OCI-LY7 (cell line): ENCODE measurements around the gene AXDND1. TPM values are rescaled to one million over a fixed set of nuclear protein-coding genes. Genes with fewer than 3 reads are reported as not detected.
A peak's percentile ranks its signal among the peaks of the same experiment; 100 is the strongest.

Source experiments
- BruUV-seq: library from RNA; stranded (reverse); fragments of 400-500 nt; replicated peaks from 2 replicates; lab custom pipeline; 2021; lab: Mats Ljungman, UMichigan
- CTCF ChIA-PET: fragments of 300-600 bp; sonication (Branson Sonifier 250); formaldehyde crosslinking; loops from one replicate; lab custom pipeline; 2022; ENCODE audit warnings: antibody characterized with exemption; ENCODE audit not compliant: unreplicated experiment; lab: Charles Lee
- POLR2A ChIA-PET: fragments of 300-600 bp; sonication (Branson Sonifier 250); formaldehyde crosslinking; loops from one replicate; lab custom pipeline; 2022; ENCODE audit warnings: antibody characterized with exemption; lab: Charles Lee
- DNase-seq: peaks from one replicate; pipeline ENCODE4 v3.0.0-alpha.2; 2015; ENCODE audit warnings: low spot score
- H2AFZ ChIP-seq: fragments of 200-600 bp; sonication (generic), shearing (Covaris generic); 2 replicates; pipeline ENCODE4 v1.6.1; 2014; ENCODE audit warnings: mild to moderate bottlenecking, antibody characterized with exemption, low read length, moderate library complexity
- H3K27ac ChIP-seq: fragments of 200-600 bp; sonication (generic); 2 replicates; pipeline ENCODE4 v1.5.1; 2014; ENCODE audit warnings: mixed run types, low read depth, mild to moderate bottlenecking, moderate library complexity, low read length, inconsistent platforms; ENCODE audit not compliant: poor library complexity, severe bottlenecking
- H3K36me3 ChIP-seq: fragments of 200-600 bp; sonication (generic); 2 replicates; pipeline ENCODE4 v1.6.1; 2014; ENCODE audit warnings: mild to moderate bottlenecking, antibody characterized with exemption, low read length, moderate library complexity, mixed read lengths; ENCODE audit not compliant: insufficient read depth
- H3K4me1 ChIP-seq: fragments of 200-600 bp; sonication (generic); 2 replicates; pipeline ENCODE4 v1.5.1; 2014; ENCODE audit warnings: mild to moderate bottlenecking, low read length; ENCODE audit not compliant: insufficient read depth, poor library complexity, severe bottlenecking
- H3K4me2 ChIP-seq: fragments of 200-600 bp; sonication (generic); 2 replicates; pipeline ENCODE4 v1.6.1; 2014; ENCODE audit warnings: mild to moderate bottlenecking, low read length
- H3K4me3 ChIP-seq: fragments of 200-600 bp; sonication (generic); 2 replicates; pipeline ENCODE4 v1.5.1; 2014; ENCODE audit warnings: mild to moderate bottlenecking, low read depth, low read length; ENCODE audit not compliant: poor library complexity, severe bottlenecking
- H3K79me2 ChIP-seq: fragments of 200-600 bp; sonication (generic); 2 replicates; pipeline ENCODE4 v1.6.1; 2016; ENCODE audit warnings: low read depth, mild to moderate bottlenecking, low read length, moderate library complexity, mixed read lengths; ENCODE audit not compliant: insufficient read depth
- H3K9me2 ChIP-seq: fragments of 200-600 bp; sonication (generic); 2 replicates; pipeline ENCODE4 v1.6.1; 2016; ENCODE audit warnings: mild to moderate bottlenecking, low read length, mixed read lengths; ENCODE audit not compliant: insufficient read depth
- H3K9me3 ChIP-seq: fragments of 200-600 bp; sonication (generic); 2 replicates; pipeline ENCODE4 v1.6.1; 2014; ENCODE audit warnings: mild to moderate bottlenecking, mixed run types, low read length, mixed read lengths
- H4K20me1 ChIP-seq: fragments of 200-600 bp; sonication (generic); 2 replicates; pipeline ENCODE4 v1.6.1; 2014; ENCODE audit warnings: mild to moderate bottlenecking, antibody characterized with exemption, low read length, moderate library complexity, mixed read lengths; ENCODE audit not compliant: insufficient read depth
- EZH2phosphoT487 ChIP-seq: fragments of 200-600 bp; sonication (generic); IDR thresholded peaks from 2 replicates; pipeline ENCODE4 v1.6.1; 2018; ENCODE audit warnings: low read depth, borderline replicate concordance, mild to moderate bottlenecking, mixed run types, antibody characterized with exemption, low read length, moderate library complexity, mixed read lengths
- intact Hi-C: fragments of 100-400 bp; cut with micrococcal nuclease; formaldehyde crosslinking; loops from one replicate; pipeline ENCODE4 v1.10.0; 2022; ENCODE audit not compliant: unreplicated experiment
- total RNA-seq, 2 experiments: library from RNA; depleted of rRNA in 1 of 2; stranded (reverse); fragments of >200 nt in 1 of 2; shearing (Covaris generic) in 1 of 2; gene quantifications; 2 replicates each; pipeline ENCODE4 v1.2.3, GENCODE V29; 2014 to 2022
- TF ChIP-seq, protein P1 (sequence below): fragments of 200-600 bp; sonication (generic); conservative IDR thresholded peaks from 2 replicates; pipeline ENCODE4 v1.5.1; 2014; ENCODE audit warnings: mild to moderate bottlenecking, antibody characterized with exemption, low read length, moderate library complexity, mixed read lengths

The AXDND1 gene
- total RNA-seq, 2 experiments from 2014 or later: 0.16 to 1.8 TPM

DNA sequence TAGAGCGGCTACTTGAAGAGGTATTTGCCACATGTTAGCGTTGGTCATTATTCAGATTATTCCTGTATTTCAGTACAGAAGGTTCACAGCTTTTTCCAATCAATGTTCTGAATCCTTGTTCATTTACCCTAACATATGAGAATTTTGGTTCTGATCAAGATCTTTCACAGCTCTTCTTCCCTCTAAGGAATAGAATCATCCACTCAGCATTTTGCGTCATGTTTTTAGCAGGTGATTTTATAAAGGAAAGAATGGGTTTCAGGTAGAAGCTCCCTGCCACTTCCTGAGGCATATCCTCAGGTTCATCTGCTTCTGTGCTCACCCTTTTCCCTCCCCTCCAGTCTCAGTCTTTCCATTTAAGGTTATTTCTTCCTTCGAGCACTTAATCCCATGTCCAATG, 143.6 kb downstream of the AXDND1 start:
- Histone ChIP-seq H3K4me1 (peaks cover 37% of the 10 kb centered on the region), H3K36me3 (no peaks in the 10 kb centered on the region; the same call in 1 of the 2 replicates), H4K20me1 (no peaks in the 10 kb centered on the region), H3K79me2 (no peaks in the 10 kb centered on the region), H3K4me3 (peak overlapping the region; percentile 35), H2AFZ (peak overlapping the region; percentile 53), H3K4me2 (peak overlapping the region; percentile 67), H3K27ac (peak overlapping the region; percentile 86), H3K9me2 (no peaks in the 10 kb centered on the region), H3K9me3 (peaks cover 27% of the 10 kb centered on the region; the same call in 1 of the 2 replicates)
- POLR2A ChIA-PET: interaction anchor here (0.7 kb wide), 1 partner anchor 10 kb away, joined by 3 read pairs; no protein-coding TSS in a partner anchor
- intact Hi-C loops: loop anchor here (10.0 kb wide), 1 partner anchor 385 kb away; no protein-coding TSS in a partner anchor
- TF ChIP-seq, protein P1, sequence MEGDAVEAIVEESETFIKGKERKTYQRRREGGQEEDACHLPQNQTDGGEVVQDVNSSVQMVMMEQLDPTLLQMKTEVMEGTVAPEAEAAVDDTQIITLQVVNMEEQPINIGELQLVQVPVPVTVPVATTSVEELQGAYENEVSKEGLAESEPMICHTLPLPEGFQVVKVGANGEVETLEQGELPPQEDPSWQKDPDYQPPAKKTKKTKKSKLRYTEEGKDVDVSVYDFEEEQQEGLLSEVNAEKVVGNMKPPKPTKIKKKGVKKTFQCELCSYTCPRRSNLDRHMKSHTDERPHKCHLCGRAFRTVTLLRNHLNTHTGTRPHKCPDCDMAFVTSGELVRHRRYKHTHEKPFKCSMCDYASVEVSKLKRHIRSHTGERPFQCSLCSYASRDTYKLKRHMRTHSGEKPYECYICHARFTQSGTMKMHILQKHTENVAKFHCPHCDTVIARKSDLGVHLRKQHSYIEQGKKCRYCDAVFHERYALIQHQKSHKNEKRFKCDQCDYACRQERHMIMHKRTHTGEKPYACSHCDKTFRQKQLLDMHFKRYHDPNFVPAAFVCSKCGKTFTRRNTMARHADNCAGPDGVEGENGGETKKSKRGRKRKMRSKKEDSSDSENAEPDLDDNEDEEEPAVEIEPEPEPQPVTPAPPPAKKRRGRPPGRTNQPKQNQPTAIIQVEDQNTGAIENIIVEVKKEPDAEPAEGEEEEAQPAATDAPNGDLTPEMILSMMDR: no peak
- no peak for TF ChIP-seq EZH2phosphoT487
- CTCF ChIA-PET: interaction anchor here (0.6 kb wide), 1 partner anchor 71 kb away, joined by 4 read pairs; no protein-coding TSS in a partner anchor
- BruUV-seq: no TSS peak
- DNase-seq: no peak

DNA sequence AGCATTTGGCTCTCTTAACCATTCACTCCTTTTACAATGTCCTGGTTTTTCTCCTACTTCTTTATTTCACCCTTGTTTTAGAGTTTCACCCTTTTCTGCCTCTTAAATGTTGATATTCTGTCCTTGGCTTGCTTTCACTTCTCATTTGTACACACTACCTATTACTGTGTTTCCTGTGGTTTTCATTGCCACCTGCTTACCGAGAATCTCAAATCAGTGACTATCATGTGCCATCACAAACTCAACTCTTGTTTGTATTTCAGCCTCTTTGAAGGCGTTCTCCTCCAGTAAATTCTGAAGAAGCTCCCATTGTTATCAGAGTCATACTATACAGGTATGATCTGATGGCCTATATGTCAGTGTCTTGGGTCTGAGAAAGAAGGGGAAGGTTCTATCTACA, 144.3 kb downstream of the AXDND1 start:
- Histone ChIP-seq H3K79me2 (no peaks in the 10 kb centered on the region), H3K4me1 (peaks cover 37% of the 10 kb centered on the region), H2AFZ (peak overlapping the region; percentile 53; the same call in 1 of the 2 replicates), H3K4me2 (peak overlapping the region; percentile 67), H3K36me3 (no peaks in the 10 kb centered on the region; the same call in 1 of the 2 replicates), H4K20me1 (no peaks in the 10 kb centered on the region), H3K27ac (peak overlapping the region; percentile 86), H3K4me3 (peak overlapping the region; percentile 35), H3K9me3 (peaks cover 27% of the 10 kb centered on the region; the same call in 1 of the 2 replicates), H3K9me2 (no peaks in the 10 kb centered on the region)
- peak; percentile 92 for DNase-seq
- CTCF ChIA-PET: no interaction called here
- POLR2A ChIA-PET: no interaction called here
- TF ChIP-seq, protein P1: no peak
- TF ChIP-seq EZH2phosphoT487: no peak
- intact Hi-C loops: loop anchor here (2.0 to 5.0 kb wide), 3 partner anchors 71 to 143 kb away; partner anchors contain the start of gene AXDND1
- BruUV-seq: no TSS peak
